Astrocyte of the spinal cord (primary cell): ENCODE data around the gene SLC2A2.

ENCODE experiments used
- DNase-seq: peaks from one replicate; pipeline ENCODE4 v3.0.0; 2011; ENCODE audit warnings: low read depth, low spot score
- H3K4me3 ChIP-seq: 2 replicates; pipeline ENCODE4 v1.5.1; 2011; ENCODE audit warnings: low read depth, mild to moderate bottlenecking, low read length, moderate library complexity
- in situ Hi-C: cut with HindIII; loops from 2 replicates; pipeline ENCODE4 v1.10.0; 2017; ENCODE audit warnings: low sequenced_read_pairs
- TF ChIP-seq, protein P1 (sequence below): IDR thresholded peaks from 2 replicates; pipeline ENCODE4 v1.5.1; 2012; ENCODE audit warnings: low read depth, mild to moderate bottlenecking, low read length, inconsistent platforms

Gene SLC2A2

DNA sequence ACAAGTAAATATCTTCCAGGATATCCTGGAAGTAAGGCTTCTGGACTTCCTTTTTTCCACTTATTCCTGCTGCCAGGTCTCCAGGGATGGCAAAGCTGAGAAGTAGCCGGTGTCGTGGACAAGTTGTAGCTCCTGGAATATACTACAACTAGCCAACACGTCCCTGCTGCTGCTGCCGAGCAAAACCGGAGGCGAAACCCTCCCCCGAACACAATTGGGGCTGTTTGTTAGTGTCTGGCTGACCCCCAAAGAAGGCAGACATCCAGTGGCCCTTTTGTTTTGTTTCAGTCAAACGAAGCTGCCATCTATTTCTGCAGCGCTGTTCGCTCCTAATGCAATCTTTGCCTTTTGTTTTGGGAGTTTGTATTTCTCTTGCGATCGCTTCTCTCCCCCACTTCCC lies 72.8 kb downstream of the SLC2A2 start:
- DNase-seq: no peak
- no peak overlapping the region for H3K4me3 ChIP-seq
- TF ChIP-seq, protein P1, sequence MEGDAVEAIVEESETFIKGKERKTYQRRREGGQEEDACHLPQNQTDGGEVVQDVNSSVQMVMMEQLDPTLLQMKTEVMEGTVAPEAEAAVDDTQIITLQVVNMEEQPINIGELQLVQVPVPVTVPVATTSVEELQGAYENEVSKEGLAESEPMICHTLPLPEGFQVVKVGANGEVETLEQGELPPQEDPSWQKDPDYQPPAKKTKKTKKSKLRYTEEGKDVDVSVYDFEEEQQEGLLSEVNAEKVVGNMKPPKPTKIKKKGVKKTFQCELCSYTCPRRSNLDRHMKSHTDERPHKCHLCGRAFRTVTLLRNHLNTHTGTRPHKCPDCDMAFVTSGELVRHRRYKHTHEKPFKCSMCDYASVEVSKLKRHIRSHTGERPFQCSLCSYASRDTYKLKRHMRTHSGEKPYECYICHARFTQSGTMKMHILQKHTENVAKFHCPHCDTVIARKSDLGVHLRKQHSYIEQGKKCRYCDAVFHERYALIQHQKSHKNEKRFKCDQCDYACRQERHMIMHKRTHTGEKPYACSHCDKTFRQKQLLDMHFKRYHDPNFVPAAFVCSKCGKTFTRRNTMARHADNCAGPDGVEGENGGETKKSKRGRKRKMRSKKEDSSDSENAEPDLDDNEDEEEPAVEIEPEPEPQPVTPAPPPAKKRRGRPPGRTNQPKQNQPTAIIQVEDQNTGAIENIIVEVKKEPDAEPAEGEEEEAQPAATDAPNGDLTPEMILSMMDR: no peak
- in situ Hi-C loops: no loop called here

DNA sequence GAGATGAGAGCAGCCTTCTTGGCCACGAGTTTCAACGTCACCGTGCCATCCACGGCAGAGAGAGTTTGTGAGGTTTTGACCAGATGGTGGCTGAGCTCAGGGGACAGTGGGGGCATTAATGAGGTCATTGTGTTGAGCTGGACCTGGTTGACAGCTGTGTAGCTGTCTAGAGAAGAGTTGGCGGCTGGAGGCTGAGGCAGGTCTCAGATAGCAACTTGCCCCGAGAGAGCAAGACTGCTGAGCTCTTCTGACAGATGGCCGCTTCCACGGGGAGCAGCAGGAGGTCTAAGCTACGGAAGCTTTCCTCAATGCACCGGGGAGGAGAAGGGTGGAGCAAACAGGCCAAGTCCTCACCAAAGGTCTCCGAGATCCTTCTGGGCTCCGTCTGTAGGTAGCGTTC lies 73.3 kb downstream of the SLC2A2 start:
- DNase-seq: no peak
- H3K4me3 ChIP-seq: no peak overlapping the region
- TF ChIP-seq, protein P1: no peak
- in situ Hi-C loops: no loop called here

DNA sequence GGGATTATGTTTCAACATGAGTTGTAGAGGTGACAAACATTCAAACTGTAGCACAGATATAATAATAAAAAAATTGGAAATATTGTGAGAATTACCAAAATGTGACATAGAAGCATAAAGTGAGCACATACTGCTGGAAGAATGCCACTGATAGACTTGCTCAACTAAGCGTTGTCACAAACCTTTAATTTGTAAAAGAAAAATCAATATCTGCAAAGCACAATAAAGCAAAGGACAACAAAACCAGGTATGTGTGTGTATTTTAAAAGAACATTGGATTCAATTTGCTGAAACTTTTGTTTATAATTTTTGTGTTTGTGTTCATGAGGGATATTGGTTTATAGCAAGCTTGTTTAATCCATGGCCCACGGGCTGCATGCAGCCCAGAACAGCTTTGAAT lies 77.3 kb downstream of the SLC2A2 start:
- TF ChIP-seq, protein P1: no peak
- DNase-seq: no peak
- no peak overlapping the region for H3K4me3 ChIP-seq
- in situ Hi-C loops: no loop called here

DNA sequence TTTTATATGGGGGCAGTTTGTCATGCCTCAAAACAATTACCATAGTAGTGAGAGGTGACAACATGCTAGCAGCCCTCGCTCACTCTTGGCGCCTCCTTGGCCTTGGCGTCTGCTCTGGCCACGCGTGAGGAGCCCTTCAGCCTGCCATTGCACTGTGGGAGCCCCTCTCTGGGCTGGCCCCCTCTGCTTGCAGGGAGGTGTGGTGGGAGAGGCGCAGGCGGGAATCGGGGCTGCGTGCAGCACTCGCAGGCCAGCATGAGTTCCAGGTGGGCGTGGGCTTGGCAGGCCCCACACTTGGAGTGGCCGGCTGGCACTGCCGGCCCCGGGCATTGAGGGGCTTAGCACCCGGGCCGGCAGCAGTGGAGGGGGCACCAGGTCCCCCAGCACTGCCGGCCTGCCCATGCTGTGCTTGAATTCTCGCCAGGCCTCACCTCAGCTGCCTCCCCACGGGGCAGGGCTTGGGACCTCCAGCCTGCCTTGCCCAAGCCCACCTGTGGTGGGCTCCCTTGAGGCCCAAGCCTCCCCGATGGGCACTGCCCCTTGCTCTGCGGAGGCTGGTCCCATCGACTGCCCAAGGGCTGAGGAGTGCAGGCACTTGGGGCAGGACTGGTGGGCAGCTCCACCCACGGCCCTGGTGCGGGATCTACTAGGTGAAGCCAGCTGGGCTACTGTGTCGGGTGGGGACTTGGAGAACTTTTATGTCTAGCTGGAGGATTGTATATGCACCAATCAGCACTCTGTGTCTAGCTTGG lies 79.3 kb downstream of the SLC2A2 start:
- in situ Hi-C loops: no loop called here
- TF ChIP-seq, protein P1: no peak
- no peak for DNase-seq
- H3K4me3 ChIP-seq: no peak overlapping the region
